GM10266 (cell line): ENCODE measurements around the gene RNF39.

Experiments used
- DNase-seq: peaks from one replicate; pipeline ENCODE4 v3.0.0; 2012; ENCODE audit errors: extremely low spot score
- CTCF ChIP-seq: IDR thresholded peaks from 2 replicates; pipeline ENCODE4 v1.5.1; 2012; ENCODE audit warnings: mild to moderate bottlenecking, low read depth; ENCODE audit not compliant: control insufficient read depth, insufficient read depth; ENCODE audit errors: missing control alignments

Gene RNF39

GRCh38 chr6:30022189-30022588 is 53.4 kb downstream of the RNF39 start:
- no peak for TF ChIP-seq CTCF
- no peak for DNase-seq

- DNase-seq, result no peak
- no peak for TF ChIP-seq CTCF
These were observed 54.9 kb downstream of the RNF39 start for GRCh38 chr6:30020626-30021025.
